Ovary (tissue), 9 donors: ENCODE results near the gene RGL1. TPM values are rescaled to one million over a fixed set of nuclear protein-coding genes. Genes with fewer than 3 reads are reported as not detected.

ENCODE experiments used
- DNase-seq, 5 donors: peaks; one replicate each; pipeline ENCODE4 v3.0.0-alpha.2; 2019 to 2020
- H3K27ac ChIP-seq, 2 donors: fragments of 200-600 bp; one replicate each; pipeline versions ENCODE4 v1.5.1 to v1.8.0; 2019 to 2022
- H3K27me3 ChIP-seq: fragments of 200-600 bp; one replicate; pipeline ENCODE4 v1.8.0; 2022
- H3K36me3 ChIP-seq: fragments of 200-600 bp; sonication (generic); one replicate; pipeline ENCODE4 v1.5.1; 2019
- H3K4me1 ChIP-seq: one replicate; pipeline ENCODE4 v1.8.1; 2013; ENCODE audit warnings: mild to moderate bottlenecking, moderate library complexity; ENCODE audit not compliant: insufficient read depth
- H3K4me3 ChIP-seq: fragments of 200-600 bp; sonication (generic); one replicate; pipeline ENCODE4 v1.5.1; 2017
- H3K9me3 ChIP-seq, 2 donors: fragments of 200-600 bp in 1 of 2; sonication (generic) in 1 of 2; one replicate each; pipeline versions ENCODE4 v1.5.1 to v1.8.1; 2013 to 2019; ENCODE audit warnings: mild to moderate bottlenecking in 1 of 2, moderate library complexity in 1 of 2
- CTCF ChIP-seq, 3 donors: fragments of 450-650 bp in 2 of 3; fragments of 200-600 bp in 1 of 3; IDR thresholded peaks; one replicate each; pipeline versions ENCODE4 v1.5.1 to v1.8.0; 2016 to 2022; ENCODE audit warnings: antibody characterized with exemption in 3 of 3, mild to moderate bottlenecking in 1 of 3
- EP300 ChIP-seq: sonication (generic); formaldehyde crosslinking; IDR thresholded peaks from one replicate; pipeline ENCODE4 v1.6.1; 2017; ENCODE audit warnings: antibody characterized with exemption
- POLR2A ChIP-seq: fragments of 450-650 bp; IDR thresholded peaks from one replicate; pipeline ENCODE4 v1.6.1; 2017; ENCODE audit warnings: antibody characterized with exemption, mild to moderate bottlenecking, moderate library complexity
- WGBS, 3 donors: extraction: QIAGEN DNeasy Blood & Tissue Kit in 1 of 3; methylation state at CpG; one replicate each; pipeline versions ENCODE4 v1.1.5 to v1.1.7; 2013 to 2017; 5-methylcytosine and 5-hydroxymethylcytosine counted together
- intact Hi-C, 4 donors: fragments of 100-400 bp; cut with DNase I; formaldehyde crosslinking; loops; one replicate each; pipeline versions ENCODE4 v1.11.0 to v1.15.1; 2022 to 2023
- polyA plus RNA-seq, 2 donors: library from polyadenylated mRNA; stranded (reverse); fragments of 200-250 nt in 1 of 2; fragments of 350-450 nt in 1 of 2; fragmentation: Illumina TruSeq in 1 of 2; extraction: RNeasy Lipid Tissue Mini Kit (QIAGEN cat#74804) in 1 of 2; gene quantifications; one replicate each; pipeline ENCODE4 v1.2.3, GENCODE V29; 2013 to 2014
- total RNA-seq, 7 donors: library from RNA; depleted of rRNA in 2 of 7; stranded (reverse); fragments of >200 nt in 2 of 7; fragmentation: NEBNext Ultra II Directional in 3 of 7; extraction: Animal tissue kit (Norgen Biotek cat#: 25700) in 3 of 7; gene quantifications; one replicate each; pipeline versions ENCODE4 v1.1.0 to v1.2.4, GENCODE V29; 2016 to 2023
- donor health status: DM: no; HTN: no; CAD: no; lungs with moderate emphysema.
- donor health status: DM: no; HTN: no; CAD: no.
- donor health status: Bipolar disorder and iron deficiency.
- donor health status: DM: yes; HTN: yes; CAD: no.
- donor health status: DM: no; HTN: no; CAD: no.
- donor health status: DM: yes; HTN: yes; CAD: no.

The RGL1 gene
- total and polyA plus RNA-seq, 9 donors, result 14.3 to 61.6 (median 25.7) TPM

- H3K36me3 ChIP-seq, result no peaks in the 10 kb centered on the region
- no peak for DNase-seq
- WGBS, 3 donors, result 81 to 96% (median 91%) methylated on average over 4 of the region's 4 CpGs
- no peak overlapping the region for H3K27ac ChIP-seq
- intact Hi-C loops, result no loop called here
- no peaks in the 10 kb centered on the region for H3K9me3 ChIP-seq
- TF ChIP-seq POLR2A (no peak), CTCF (IDR thresholded peaks at IDR 0.05) (no peak), EP300 (no peak)
- H3K27me3 ChIP-seq, result no peaks in the 10 kb centered on the region
- no peak overlapping the region for H3K4me3 ChIP-seq
- H3K4me1 ChIP-seq, result no peaks in the 10 kb centered on the region
Observed at GRCh38 chr1:183957216-183957830, 152.4 kb downstream of the RGL1 start.

GRCh38 chr1:183958958-183959357 is 154.0 kb downstream of the RGL1 start:
- Histone ChIP-seq H3K27ac (no peak overlapping the region), H3K27me3 (no peaks in the 10 kb centered on the region), H3K9me3 (no peaks in the 10 kb centered on the region), H3K36me3 (no peaks in the 10 kb centered on the region), H3K4me3 (no peak overlapping the region), H3K4me1 (no peaks in the 10 kb centered on the region)
- 25 to 50% (median 40%) methylated on average over 1 of the region's 1 CpG for WGBS, 3 donors
- no peak for DNase-seq
- intact Hi-C loops, result no loop called here
- TF ChIP-seq EP300, result no peak

GRCh38 chr1:183961132-183961531 is 156.2 kb downstream of the RGL1 start:
- no peak for DNase-seq
- intact Hi-C loops, result no loop called here
- no peak for TF ChIP-seq POLR2A
- Histone ChIP-seq H3K27ac (no peak overlapping the region), H3K9me3 (no peaks in the 10 kb centered on the region), H3K4me1 (no peaks in the 10 kb centered on the region), H3K27me3 (no peaks in the 10 kb centered on the region), H3K4me3 (no peak overlapping the region), H3K36me3 (no peaks in the 10 kb centered on the region)
- 81 to 97% (median 95%) methylated on average over 5 of the region's 5 CpGs for WGBS, 3 donors

GRCh38 chr1:183962903-183963302 is 158.0 kb downstream of the RGL1 start:
- no peak overlapping the region for H3K4me3 ChIP-seq
- H3K36me3 ChIP-seq, result no peaks in the 10 kb centered on the region
- H3K27me3 ChIP-seq, result no peaks in the 10 kb centered on the region
- no peak overlapping the region for H3K27ac ChIP-seq
- no peaks in the 10 kb centered on the region for H3K4me1 ChIP-seq
- TF ChIP-seq POLR2A (no peak), EP300 (no peak), CTCF (IDR thresholded peaks at IDR 0.05) (no peak)
- 95 to 98% (median 96%) methylated on average over 3 of the region's 3 CpGs for WGBS, 3 donors
- intact Hi-C loops, result no loop called here
- no peak for DNase-seq
- H3K9me3 ChIP-seq, result no peaks in the 10 kb centered on the region

GRCh38 chr1:183965726-183966125 is 160.8 kb downstream of the RGL1 start:
- Histone ChIP-seq H3K27ac (no peak overlapping the region), H3K36me3 (no peaks in the 10 kb centered on the region), H3K4me1 (no peaks in the 10 kb centered on the region), H3K9me3 (no peaks in the 10 kb centered on the region), H3K4me3 (no peak overlapping the region), H3K27me3 (no peaks in the 10 kb centered on the region)
- TF ChIP-seq EP300 (no peak), POLR2A (no peak)
- 90 to 93% (median 93%) methylated on average over 1 of the region's 1 CpG for WGBS, 3 donors
- no peak for DNase-seq
- intact Hi-C loops, result no loop called here

GRCh38 chr1:183966487-183966886 is 161.6 kb downstream of the RGL1 start:
- no peak overlapping the region for H3K27ac ChIP-seq
- no peaks in the 10 kb centered on the region for H3K27me3 ChIP-seq
- intact Hi-C loops, result no loop called here
- no peak for DNase-seq
- 90 to 97% (median 92%) methylated on average over 3 of the region's 3 CpGs for WGBS, 3 donors
- TF ChIP-seq CTCF (IDR thresholded peaks at IDR 0.05) (no peak), POLR2A (no peak), EP300 (no peak)
- H3K4me3 ChIP-seq, result no peak overlapping the region
- H3K4me1 ChIP-seq, result no peaks in the 10 kb centered on the region
- H3K36me3 ChIP-seq, result no peaks in the 10 kb centered on the region
- no peaks in the 10 kb centered on the region for H3K9me3 ChIP-seq
